Tongue (tissue), 2 donors: ENCODE results near the gene PRKCA. TPM values are rescaled to one million over a fixed set of nuclear protein-coding genes. Genes with fewer than 3 reads are reported as not detected.

Experiments
- DNase-seq: peaks from one replicate; pipeline ENCODE4 v3.0.0-alpha.2; 2015
- total RNA-seq: library from RNA; depleted of rRNA; stranded (reverse); fragments of >200 nt; gene quantifications from one replicate; pipeline ENCODE4 v1.2.3, GENCODE V29; 2014

PRKCA gene
- total RNA-seq, 1 donor from 2014 or later = 8.0 TPM

DNA sequence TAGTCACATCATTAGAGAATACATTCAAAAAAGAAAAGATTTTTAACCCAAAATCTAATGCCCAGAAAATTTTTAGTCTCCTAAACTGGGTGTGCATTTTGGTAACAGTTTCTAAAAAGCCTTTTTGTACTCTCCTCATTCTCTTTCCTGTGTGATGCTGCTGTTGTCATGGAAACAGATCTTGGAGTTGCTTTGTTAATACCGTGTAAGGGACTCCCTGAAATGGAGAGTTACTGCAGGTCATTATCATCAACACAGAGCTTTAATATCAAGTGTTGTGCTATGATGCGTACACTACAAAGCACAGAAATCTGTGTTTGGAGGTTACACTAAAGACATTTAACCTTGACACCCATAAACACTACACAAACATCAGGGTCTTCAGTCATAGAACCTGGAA lies 216.3 kb downstream of the PRKCA start:
- no peak for DNase-seq

DNA sequence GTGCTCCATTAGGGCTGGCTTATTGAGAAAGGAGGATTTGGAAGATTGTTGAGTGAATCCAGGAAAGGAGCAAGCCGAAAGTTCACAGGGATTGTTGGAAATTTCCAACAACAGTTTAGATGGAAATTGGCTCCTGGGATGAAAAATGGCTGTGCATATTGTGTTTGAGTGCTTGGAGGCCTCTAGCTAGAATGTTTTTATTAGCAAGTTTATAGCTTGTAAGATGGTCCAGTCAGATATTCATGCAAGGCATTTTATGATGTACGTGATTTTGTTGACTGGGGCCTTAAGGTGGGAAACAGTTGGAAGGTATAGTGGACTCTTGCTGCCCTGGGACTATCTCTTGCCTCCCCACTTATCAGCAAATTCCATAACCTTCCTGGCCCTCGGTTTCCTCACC lies 216.7 kb downstream of the PRKCA start:
- DNase-seq = no peak

DNA sequence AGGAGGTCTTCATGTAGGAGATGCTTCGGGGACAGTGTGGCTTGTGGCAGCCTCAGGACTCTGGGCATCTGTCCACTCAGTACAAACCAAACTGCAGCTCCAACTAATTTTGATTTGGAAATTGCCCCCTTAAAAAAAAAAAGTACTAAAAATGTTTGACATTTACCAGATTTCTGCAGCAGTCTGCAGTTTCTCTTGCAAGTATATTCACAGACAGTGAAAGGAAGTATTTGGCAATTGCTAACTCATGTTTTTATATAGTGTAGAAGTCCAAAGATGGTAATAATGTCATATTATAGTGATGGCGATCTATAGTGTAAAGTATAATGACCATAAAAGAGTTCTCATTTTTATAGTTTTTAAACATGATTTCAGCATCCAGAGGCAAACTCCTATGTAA lies 218.6 kb downstream of the PRKCA start:
- DNase-seq = no peak

DNA sequence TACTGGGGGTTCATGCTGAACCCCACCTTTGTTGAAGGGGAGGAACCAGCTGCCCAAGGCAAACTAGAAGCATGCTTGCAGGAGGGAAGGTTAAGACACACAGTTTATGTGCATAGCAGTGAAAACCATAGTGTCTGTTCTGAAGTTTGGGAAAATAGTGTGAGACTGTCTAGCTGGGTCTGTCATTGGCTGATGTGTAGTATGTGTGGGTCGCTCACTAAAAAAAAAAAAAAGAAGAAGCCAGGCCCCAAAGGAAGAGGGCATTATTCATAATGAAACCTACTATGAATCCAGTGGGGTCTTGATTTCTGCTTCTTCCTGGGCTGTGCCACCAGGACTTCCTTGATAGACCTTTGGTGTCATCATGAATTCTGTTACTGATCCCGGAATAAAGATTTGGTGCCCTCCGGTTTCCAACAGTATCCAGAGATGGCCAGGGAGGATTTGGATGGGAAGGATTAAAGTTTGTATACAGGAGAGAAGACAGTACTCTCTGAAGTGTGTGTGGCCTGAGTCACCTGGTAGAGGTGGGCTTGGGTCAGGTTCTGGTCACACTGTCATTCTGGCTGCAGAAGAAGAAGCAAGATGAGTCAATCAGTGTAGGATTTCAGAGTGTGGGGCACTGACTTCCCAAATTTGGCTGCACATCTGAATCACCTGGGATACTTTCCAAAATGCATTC lies 220.3 kb downstream of the PRKCA start:
- no peak for DNase-seq

DNA sequence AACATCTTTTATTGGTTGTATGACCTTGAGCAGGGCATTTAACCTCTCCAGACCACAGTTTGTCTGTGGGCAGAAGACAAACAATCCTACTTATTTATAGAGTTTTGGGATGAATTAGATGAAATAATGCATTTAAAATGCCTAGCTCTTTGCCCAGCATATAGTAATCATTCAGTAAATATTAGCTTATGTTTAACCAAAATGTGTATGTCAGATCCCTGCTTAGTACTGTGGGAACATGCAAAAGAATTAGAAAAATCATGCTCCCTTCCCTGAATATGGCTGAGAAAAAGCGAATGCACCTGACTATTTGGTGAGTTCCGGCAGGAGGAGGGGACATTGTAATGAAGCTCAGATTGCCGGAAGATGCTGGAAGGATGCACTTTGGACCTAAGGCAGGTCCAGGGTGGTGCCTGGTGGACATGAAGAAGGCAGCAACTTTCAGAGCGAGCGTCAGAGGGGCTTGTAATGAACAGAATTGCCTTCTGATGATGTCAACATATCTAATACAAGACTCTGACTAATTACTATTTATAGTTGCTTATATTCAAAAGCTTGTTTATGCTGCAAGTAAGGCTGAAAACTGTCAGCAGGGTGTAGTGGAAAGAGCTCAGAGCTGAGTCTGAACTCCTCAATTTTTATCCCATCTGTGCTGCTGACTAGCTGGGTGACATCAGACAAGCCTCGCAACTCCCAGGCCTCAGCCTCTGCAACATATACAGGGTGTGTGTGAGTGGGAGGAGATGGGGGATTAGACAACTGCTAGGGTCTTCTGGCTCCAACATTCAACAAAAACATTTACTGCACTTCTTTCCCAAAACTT lies 221.2 kb downstream of the PRKCA start:
- DNase-seq = peak; percentile 53

DNA sequence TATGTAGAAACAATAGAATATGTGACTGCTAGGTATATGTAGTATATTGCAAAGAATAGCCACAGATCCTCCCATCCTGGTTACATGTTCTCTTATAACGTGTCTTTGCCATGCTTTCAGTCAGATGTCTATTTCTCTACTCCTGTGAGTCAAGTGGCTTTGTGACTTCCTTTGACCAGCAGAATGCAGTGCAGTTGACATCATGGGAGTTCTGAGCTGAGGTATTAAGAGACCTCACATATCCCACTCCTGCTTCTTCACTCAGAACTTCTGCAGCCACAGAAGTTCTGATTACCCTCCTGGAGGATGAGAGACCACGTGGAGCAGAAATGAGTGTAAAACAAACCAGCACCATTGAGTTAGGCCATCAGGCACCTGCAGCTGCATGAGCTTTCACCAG lies 222.5 kb downstream of the PRKCA start:
- no peak for DNase-seq

DNA sequence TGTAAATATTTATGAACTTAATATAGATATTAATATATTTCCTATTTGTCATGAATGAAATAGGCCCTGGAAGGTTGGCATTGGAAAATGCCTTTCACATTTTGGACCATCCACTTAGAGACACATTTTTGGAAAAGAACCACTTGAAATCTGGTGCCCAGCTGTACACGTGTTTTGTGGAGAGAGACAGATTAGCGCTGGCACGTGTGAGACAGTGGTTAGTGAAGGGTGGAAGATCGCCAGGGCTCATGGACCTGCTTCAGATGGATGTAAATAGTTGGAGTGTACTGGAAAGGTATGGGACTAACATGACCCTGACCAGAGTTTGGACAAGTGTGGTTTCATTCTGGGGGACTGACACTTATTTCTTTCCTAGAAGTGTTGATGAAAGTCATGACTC lies 222.9 kb downstream of the PRKCA start:
- no peak for DNase-seq

DNA sequence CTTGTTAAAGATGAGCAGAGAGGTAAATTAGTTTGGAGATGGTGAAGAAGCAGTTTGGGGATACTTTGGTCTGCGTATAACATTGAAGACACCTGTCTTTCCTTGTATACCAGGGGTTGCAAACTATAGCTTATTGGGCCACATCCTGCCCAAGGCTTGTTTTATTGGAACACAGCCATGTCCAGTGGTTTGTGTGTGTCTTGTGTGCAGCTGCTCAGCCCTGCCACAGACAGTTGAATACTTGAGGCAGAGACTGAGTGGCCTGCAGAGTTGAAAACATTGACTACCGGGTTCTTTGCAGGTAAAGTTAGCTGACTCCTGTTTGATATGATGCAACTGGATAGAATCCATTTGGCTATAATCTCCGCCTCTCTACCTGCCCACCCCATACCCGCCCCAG lies 224.4 kb downstream of the PRKCA start:
- DNase-seq = no peak

DNA sequence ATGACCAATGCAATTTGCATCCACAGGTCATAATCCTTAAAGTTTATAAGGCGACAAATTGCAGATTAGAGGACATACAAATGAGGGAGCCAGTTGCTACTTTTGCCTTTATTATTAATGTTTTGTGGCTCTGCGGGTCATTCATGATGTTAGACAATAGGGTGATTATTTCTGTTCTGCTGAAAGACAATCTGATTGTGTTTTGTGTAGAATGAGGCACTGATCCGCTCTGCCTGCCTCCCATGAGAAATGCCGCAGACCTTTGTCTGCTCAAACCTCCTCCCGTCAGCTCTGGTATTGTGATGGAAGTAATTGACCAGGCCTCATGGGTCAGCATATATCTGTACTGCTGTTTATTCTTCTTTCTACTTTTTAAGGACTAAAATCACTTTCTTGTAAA lies 224.9 kb downstream of the PRKCA start:
- no peak for DNase-seq

DNA sequence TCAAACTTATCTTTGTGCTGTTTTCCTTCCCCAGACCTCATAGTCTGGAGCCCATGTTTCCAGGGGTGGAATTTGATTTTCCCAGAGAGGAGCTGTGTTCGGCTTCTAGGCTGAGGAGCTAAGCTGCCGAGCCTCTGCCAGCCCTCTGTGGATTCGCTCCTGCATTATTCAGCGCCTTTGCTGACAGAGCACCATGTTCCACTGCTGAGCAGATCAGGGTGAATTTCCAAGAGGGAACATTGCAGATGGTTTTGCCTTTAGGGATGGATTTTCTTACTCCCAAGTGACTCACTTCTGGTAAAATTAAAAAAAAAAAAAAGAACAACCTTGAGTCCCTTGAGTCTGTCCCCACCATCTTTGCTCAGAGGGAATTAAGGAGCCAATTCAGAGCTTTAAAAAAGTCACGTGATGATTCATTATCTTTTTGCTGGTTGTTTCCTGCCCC lies 229.5 kb downstream of the PRKCA start:
- DNase-seq = no peak

DNA sequence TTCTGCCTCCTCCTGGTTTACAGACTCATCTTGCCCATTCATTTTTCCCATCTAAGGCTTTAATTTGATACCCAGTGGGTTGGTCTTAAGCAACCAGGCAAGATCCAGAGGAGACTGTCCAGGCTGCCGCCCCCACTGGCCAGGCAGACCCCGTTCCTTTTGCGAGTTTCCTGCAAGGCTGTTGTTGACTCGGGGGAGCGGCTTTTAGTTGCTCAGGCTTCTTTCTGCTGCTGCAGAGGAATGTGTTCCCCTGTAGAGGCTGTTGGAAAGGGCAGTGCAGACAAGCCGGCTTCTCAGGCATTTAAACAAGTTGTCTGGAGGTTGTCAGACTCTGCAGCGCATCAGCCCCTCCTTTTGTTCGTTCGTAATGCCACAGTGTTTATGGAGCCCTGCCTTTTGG lies 231.2 kb downstream of the PRKCA start:
- peak; percentile 80 for DNase-seq

DNA sequence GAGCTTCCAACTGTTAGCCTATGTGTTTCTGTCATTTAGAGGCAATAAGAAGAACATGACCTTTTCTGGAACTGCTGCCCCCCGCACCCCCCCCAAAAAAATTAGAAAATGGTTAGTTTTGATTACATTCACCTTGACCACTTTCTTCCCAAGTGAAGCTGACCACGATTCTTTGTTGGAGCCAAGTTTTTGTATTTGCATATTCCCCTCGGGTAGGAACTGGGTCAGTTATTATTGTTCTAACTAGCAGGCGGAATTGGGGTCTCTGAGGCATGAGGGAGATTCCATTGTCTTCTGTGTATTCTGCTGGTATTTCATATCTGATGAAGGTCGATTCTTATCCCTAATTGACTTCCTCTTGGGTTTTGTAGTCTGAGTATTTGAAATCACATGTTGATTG lies 231.6 kb downstream of the PRKCA start:
- DNase-seq = no peak

DNA sequence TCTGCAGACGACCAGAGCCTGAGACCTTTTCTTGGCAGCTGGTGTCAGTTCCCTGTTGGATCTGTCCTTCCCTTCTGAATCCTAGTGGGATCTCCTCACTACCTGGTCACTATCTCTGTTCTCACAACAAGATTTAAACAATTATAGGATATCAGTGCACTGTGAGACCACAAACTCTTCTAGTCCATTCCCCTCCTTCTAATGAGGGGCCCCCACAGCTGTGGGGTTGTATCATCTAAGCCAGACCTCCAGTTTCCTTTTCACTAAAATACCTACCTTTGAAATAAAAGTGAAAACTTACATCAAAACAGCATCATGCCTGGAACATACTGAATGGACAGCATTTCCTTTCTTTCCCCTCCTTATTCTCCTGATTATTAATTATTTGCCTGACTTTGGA lies 233.2 kb downstream of the PRKCA start:
- no peak for DNase-seq

DNA sequence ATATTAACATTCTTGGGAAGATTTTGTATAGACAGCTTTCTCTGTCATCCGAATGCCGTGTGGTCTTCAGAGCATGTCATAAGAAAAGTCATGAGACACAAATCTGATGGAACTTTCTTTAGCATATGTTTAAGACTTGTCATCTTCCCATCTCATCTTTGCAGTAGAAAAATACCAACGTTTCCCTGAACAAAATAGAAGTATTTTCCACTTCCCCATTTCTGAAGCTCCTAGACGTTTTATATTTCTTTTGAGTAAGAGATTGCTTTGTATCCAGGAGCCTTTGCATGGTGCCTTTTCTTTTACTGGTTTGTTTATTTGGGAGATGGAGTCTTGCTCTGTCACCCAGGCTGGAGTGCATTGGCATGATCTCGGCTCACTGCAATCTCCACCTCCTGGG lies 235.1 kb downstream of the PRKCA start:
- DNase-seq = no peak

DNA sequence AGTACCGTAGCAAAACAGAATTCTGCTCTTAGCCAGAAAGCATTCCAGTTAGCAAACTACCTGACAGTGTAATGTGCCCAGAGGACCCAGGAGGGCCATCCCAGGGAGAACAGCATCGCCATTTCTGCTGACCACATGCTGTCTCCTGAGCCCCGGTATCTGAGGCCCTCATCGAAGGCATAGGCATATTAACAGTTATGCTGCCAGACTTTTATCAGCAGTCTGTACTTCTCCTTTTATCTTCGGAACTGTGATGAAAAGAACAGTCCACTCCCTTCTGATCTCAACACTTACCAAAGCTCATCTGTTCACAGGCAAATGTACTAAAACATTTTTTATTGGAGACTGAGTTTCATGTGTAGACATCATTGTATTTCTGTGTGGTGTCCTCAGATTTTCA lies 236.4 kb downstream of the PRKCA start:
- no peak for DNase-seq

DNA sequence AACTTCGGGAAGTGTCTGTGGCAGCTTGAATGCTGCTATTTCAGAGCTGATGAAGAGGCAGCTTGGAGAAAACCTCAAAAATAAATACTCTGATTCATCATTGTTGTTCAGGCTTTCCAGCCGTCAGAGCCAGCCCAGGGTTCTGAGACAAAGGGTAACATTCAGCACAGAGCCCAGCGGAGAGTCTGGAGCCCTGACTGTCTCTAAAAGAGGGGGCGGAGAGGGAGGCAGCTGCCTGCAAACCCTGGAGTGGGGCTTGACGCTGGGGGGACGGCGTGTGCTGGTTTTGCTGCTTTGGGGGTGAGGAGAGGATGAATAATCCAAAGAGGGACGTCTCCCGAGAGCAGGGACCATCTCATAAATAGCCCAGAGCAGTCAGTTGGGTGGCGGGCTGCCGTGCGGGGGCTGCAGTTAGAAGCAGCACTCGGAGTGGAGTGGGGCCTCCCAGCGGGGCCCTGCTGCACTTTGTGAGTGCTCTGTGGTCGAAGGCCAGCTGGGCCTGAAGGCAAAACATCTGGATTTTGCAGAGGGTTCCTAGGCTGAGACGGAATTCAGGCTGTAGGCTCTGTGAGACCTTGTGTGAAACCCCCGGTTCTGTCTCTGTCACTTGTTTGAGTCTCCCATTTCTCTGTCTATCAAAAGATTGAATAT lies 237.8 kb downstream of the PRKCA start:
- DNase-seq = peak; percentile 81

DNA sequence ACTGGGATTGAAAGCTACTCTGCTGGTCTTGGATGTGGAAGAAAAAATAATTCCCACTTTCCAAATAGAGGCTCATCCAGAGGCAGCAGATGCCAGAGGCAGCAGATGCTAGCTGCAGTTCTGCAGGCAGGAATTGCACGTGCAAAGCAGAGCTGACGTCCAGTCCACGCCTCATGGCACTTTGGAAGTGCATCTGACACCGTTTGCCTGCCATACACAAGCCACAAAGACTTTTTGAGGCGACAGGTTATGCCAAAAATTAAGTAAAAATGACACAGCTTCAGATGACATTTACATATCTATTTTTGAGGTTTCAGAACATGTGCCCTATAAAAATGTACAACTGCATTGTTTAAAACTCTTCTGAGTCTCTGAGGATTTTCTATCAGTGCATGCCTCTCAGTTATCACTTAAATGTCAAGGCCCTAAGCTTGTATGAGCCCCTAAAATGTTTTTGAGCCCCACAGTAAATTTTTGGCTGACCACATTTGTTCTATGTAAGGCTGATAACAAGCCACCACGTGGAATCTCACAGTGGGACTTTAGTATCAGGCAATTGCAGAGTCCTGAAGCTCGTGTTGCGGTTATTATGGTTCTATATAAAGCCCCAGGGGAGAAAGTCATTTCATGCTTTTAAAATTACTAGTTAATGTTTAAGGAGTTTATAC lies 239.2 kb downstream of the PRKCA start:
- DNase-seq = peak; percentile 60

DNA sequence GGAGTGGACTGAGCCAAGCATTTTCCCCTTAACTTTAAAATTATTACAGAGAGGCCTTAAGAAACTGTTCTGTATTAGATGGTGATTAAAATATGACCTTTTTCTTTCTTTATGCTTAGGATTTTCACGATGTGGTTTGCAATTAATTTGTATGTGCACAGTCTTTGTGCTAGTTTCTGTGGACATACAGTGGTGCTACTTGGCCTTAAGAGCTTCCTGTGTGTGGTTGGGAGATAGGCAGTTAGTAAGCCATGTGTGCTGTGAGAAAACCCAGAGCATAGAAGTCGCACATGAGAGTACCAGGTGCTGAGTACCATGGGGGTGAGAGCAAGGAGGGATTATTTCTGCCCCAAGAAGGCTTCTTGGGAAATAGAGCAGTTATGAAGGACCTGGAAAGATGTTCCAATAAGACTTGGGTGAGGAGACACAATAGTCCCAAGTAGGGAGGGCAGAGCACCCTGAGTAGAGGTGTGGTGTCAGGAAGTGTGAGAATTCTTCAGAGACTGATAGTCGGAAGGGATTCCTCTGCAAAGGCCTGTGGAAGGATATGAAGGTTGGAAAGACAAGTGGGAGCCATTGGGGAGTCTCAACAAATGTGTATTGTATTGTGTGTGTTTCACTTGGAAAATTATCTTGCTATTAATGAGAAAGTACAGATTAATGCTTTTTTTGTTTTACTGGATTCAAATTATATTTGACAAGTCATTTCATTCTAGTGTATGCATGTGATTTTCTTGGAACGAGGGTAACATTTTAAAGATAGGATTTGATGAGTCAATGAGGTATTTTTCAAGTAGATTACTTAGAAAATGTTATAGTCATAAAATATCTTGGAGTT lies 239.9 kb downstream of the PRKCA start:
- no peak for DNase-seq

DNA sequence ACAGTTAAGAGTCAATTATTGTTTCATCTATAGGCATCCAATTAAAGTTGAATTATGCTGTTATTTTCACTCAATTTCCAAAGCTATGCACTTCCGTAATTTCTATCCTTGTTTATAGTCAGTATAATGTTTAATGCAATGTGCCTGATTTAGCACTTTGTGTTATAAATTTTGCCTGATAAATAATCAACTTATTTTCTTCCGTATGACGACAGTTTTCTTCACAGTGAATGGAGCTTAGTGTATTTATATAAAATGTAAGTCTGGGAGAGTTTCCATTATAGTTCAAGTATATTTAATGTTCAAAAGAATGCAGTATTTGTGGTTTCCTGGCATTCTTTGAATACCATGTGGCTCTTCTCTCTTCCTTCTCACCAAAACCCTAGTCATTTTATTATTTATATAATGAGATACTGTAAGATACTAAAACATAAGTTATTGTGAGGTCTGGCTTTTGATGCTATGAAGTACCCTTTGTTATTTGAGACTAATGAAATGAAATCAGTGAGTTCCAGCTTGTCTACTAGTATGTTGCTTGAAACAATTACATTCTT lies 240.6 kb downstream of the PRKCA start:
- no peak for DNase-seq

DNA sequence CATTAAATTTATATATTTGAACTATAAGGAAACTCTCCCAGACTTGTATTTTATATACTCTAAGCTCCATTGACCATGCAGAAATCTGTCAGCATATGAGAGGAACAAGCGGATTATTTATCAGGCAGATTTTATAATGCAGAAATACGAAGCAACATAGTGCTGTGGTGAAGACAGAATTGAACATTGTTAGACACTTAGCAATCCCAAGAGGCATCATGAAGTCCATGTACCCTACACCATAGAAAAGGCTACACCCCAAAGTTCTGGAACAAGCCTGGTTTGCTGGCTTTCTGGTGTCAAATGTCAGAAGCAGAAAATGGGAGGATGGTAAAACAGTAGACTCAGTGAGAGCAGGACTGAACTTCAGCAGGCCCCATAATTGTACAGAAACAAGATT lies 241.1 kb downstream of the PRKCA start:
- DNase-seq = no peak

DNA sequence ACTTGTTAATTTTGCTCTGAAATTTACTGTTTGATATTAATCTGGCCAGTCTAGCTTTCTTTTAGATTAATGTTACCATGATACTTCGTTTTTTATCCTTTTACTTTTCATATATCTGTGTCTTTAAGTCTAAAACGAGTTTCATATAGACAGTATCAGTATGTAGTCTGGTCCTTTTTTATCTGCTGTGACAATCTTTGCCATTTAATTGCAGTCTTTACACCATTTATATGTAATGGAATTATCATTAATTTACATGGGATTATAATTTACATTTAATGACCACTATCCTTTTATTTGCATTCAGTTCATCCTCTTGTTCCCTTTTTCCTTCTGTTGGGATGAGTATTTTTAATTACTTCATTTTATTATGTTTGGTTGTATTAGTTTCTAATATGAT lies 243.5 kb downstream of the PRKCA start:
- DNase-seq = no peak
